UCSD-AML1 (cell line): ENCODE data around the gene IGLL5.
"Not testable (repeated sequence)": the region's sequence is repeated elsewhere in the genome, so short reads cannot be mapped to it uniquely, and the experiment has no call there.

Source experiments
- DNase-seq: peaks from one replicate; lab custom pipeline; 2025; ENCODE audit not compliant: unreplicated experiment; lab: John Stamatoyannopoulos, UW

IGLL5 gene

DNA sequence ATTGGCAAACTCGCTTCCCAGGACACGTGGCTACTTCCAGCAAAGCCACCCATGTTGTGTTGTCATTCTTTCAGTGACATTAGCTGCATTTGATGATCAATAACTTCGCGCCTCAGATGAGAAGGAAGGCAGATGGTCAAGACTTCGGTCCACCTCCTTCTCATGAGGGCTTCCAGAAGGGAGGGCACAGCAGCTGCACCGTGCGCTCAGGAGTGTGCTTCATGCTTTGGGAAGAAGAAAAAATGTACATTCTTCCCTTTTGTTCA lies 25.3 kb downstream of the IGLL5 start:
- DNase-seq = no peak

DNA sequence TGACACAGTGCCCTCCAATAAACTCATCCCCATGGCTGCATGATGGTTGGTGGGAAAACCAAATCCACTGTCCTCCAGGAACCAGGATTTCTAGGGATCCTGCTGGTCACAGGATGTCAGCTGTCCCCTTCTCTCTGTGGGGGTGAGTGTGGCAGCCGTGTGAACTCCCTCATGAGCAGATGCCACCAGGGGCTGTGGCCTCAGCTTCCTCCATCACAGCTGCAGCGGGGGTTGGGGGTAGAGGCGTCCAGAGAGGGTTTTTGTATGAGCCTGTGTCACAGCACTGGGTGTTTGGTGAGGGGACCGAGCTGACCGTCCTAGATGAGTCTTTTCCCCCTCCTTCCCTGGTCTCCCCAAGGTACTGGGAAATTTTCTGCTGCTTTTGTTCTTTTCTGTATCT lies 26.4 kb downstream of the IGLL5 start:
- DNase-seq = no peak

DNA sequence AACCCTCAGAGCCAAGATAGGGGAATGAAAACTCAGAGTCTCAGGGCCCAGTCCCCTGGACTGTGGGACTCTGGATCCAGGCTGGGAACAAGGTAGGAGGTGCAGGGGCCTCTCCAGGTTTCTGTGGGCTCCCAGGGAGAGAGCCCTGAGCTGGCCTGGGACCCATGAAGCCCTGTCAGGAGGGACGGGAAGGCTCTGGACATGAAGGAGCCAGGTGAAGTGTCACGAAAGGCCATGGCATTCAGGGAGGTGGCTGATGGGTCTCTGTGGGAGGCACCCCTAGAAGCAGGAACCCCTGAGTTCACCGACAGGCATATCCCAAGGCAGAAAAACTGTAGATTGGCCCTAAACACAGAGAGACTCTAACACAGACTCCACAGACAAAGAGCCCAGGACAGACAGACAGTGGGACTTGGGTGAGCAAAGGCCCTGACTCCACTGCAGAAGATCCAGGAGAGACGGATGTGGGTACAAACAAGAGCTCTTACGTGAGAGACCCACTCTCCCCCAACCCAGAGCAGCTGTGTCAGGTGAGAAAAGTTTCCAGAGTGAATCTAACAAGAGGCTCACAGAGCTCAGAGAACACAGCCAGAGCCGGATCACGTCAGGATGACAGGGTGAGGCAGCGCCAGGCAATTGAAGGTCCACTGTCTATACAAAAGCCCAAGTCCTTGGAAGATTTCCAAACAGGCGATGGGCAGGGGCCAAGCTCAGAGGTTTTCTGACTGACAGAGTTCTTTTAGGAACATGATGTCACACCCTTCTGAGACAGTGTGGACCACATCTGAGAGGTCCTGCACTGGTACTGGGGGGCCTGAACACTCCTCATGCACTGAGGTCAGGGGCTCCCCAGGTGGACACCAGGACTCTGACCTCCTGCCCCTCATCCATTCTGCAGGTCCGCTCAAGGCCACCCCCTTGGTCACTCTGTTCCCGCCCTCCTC lies 27.4 kb downstream of the IGLL5 start:
- DNase-seq = no peak

DNA sequence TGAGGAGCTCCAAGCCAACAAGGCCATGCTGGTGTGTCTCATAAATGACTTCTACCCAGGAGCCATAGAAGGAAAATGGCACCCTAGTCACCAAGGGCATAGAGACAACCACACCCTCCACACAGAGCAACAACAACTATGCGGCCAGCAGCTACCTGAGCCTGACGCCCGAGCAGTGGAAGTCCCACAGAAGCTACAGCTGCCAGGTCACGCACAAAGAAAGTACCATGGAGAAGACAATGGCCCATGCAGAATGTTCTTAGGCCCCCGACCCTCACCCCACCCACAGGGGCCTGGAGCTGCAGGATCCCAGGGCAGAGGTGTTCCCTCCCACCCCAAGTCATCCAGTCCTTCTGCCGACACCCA lies 28.0 kb downstream of the IGLL5 start:
- DNase-seq = no peak

DNA sequence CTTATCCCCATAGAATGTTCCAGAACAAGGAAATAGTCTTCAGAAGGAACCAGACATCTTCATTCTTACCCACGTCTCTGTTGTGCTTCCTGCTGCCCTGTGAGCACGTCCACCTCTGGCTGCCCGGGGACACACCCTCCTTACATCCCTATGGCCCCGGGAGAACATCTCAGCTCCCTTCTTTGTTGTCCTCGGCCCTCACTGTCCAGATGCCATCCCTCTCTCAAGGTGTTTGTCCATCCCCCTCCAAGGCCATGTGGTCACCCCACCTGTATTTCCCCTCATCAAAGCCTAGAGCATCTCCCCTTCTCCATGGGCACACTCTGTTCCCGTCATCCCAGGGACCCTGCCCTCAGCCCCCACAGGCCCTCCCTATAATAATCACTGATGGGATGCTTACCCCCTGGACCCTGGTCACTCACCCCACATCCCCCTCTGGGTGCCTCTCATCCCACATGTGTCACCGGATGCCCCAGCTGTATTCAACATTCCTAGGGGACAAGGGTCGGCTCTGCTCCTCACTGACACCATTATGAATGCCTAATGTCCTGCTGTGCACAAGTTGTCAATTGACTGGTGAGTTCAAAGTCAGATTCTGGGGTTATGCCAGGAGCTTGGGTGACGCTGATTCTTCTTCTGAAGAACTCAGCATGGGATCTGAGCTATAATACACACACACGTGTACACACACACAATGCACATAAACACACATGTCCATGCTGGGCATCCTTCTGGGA lies 28.8 kb downstream of the IGLL5 start:
- DNase-seq = no peak

DNA sequence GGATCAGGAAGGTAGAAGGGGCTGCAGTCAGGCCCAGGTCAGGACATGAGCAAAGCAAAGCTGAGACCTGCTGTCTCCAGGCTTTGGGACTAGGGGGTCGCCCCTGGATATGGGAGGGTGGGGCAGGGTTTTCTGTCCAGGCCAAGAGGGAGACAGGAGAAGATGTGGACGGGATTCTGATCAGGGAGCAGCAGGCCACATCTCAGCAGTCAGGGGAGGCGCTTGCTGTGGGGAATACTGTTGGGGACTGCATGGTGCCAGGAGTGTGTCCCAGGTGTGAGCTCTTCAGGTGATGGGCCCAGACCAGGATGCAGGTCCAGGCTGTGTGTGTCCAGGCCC lies 29.3 kb downstream of the IGLL5 start:
- no peak for DNase-seq

DNA sequence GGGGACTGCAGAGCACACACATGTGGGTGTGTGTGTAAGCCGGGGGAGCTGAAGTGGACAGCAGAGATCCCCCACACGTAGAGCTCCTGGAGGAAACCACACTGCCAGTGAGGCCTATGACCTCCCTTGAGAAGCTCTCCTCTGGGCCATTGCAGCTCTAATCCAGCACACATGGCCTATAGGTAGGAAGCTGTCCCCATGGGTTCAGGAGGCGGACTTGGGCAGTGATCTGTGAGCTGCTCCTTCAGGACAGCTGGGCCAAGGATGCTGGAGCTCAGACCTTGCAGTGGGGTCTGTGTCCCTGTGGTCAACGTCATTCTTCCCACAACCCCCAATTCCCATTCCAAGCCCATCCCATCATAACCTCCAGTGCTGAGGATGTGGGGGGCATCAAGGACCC lies 29.8 kb downstream of the IGLL5 start:
- DNase-seq = no peak

DNA sequence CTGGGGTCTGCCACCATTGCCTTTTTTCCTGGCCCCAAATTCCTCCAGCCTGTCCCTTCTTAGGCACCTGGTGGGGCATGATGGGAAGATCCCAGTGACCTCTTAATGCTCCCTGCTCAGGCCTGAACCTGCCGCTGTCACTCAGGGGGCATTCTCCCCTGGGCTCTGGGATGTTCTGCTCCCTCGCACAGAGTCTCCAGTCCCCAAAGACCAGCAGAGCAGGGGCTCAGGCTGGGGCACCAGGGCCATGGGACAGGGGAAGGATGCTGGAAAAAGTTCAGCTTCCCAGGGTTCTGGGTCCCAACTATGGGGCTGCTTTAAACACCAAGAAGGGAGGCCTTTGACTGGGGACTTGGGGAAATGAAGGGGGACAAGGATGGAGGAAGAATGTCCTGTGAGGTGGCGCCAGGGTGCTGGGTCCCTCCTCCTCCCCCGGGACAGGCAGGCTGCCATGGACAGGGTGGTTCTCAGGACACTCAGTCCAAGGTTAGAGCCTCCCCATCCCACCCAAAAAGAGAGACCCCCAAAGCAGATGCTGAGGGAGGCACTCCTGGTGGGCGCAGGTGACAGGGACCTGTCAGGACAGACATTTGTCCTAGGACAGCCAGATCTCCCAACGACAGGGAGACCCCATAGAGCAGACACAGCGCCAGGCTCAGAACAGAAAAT lies 30.8 kb downstream of the IGLL5 start:
- no peak for DNase-seq

DNA sequence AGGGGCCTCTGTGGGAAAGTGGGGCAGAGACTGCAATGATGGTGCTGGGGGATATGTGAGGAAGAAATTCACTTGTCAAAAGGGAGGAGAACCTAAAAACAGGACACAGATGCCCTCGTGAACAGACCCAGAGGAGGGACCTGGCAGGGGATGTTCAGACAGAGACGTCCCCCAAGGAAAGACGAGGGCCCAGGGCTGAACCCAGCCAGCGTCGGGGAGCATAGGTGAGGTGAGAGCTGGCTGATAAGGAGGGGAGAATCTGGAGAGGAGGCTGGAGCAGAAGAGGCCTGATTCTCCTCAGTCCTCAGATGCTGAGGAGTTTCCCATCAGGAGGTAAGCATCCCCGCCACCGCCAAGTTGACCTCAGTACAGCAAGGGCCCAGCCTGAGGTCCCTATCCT lies 31.4 kb downstream of the IGLL5 start:
- DNase-seq = no peak

DNA sequence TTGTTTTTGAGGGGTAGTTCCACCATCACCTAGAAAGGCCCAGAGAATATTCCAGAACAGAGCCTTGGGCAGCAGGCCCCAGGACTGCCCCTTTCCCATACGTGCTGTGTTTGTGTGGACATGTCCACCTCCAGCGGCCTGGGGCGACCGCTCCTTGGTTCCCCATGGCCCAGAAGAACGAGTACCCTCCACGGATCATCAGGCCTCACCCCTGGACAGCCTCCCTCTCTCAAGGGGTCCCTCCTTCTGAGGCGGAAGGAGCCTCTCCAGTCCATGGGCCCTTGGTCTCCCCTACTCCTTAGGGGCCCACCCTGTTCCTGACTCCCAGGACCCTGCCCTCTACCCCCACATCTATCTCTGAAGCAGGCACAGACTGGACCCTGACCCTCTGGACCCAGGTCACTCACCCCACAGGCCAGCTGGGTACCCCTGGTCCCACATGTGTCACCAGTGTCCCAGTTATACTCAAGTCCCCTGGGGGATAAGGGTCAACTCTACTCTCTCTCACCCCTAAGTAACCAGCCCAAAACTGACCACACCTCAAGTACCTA lies 32.6 kb downstream of the IGLL5 start:
- no peak for DNase-seq

DNA sequence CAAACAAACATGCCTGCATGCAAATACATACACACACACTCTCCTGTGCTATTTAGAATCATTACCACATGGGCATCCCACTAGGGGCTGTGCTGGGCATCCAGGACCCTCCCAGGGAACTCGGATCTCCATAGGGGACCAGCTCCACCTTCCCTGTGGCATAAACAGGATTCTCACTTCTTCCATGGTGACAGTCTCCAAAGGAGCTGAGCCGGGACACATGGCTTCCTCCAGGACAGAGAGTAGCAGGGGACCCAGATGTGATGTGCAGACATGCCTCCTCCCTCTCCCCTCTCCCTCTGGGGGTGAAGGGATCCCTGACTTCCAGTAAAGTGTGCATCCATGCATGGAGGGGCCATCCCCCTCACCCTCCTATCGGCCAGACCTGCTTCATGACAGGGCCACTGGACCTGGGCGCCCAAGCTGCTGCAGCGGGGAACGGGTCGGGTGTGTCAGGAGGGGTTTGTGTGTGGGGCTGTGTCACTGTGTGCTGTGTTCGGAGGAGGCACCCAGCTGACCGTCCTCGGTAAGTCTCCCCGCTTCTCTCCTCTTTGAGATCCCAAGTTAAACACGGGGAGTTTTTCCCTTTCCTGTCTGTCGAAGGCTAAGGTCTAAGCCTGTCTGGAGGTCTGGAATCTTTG lies 33.4 kb downstream of the IGLL5 start:
- no peak for DNase-seq

DNA sequence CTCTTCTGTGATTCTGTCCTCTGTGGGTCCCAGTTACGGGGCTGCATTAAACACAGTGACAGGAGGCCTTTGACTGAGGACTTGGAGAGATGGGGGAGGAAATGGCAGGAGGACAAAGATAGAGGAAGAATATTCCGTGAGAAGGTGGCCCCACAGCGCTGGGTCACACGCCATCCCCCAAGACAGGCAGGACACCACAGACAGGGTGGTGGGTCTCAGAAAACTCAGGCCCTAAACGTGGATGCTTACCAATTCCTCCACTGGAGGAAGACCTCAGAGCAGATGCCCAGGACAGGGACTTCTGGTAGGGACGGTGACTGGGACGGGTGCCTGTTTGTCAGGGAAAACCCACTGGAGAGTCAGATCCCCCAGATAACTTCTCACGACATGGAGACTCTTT lies 34.0 kb downstream of the IGLL5 start:
- DNase-seq = no peak

DNA sequence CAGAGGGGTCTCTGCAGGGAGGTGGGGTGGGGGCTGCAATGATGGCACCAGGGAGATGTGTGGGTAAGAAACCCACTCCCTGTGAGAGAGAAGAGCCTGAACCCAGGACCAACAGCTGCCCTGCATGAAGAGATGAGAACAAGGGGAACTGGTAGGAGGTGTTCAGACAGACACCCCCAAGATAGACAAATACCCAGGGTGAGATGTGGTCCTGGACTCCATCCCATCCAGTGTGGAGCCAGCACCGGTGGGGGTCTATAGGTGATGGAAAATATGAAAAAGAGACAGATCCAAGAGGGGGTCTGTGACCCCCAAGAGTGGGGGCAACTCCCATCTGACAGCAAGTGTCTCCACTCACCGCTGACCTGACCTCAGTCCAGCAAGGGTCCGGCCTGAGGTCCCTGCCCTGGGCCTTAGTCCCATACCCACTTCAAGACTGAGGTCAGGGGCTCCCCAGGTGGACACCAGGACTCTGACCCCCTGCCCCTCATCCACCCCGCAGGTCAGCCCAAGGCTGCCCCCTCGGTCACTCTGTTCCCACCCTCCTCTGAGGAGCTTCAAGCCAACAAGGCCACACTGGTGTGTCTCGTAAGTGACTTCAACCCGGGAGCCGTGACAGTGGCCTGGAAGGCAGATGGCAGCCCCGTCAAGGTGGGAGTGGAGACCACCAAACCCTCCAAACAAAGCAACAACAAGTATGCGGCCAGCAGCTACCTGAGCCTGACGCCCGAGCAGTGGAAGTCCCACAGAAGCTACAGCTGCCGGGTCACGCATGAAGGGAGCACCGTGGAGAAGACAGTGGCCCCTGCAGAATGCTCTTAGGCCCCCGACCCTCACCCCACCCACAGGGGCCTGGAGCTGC lies 34.7 kb downstream of the IGLL5 start:
- not testable (repeated sequence) for DNase-seq

DNA sequence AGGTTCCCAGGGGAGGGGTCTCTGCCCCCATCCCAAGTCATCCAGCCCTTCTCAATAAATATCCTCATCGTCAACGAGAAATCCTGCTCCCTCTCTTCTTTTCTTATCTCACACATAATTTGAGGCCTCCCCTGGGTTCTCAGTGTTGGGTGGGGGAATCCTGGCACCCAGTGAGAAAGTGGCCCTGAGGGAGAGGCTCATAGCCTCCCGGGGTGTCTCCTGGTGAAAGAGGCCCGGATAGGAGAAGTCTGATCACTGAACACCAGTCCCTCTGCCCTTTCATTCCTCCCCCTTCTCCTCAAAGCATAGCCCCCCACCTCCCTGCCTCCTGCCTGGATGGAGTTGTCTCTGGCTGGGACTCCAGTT lies 35.3 kb downstream of the IGLL5 start:
- DNase-seq = no peak

DNA sequence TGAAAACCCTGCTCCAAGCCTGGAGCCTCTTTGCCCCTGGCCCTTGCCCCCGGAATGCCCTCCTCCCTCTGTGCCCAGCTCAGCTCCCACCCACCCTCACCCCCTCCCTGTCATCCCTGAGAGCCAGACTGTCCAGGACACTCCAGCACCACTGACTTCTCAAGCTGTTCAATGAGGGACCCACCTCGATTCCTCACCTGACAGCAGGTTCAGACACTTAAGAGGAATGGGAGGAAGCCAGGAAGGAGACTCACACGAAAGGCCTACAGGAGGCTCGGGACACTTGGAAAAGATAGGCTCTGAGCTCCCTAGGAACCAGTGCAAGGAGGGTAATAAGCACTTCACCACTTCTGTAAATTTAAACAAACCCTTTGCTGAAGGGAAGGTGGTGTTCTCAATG lies 35.8 kb downstream of the IGLL5 start:
- DNase-seq = no peak

DNA sequence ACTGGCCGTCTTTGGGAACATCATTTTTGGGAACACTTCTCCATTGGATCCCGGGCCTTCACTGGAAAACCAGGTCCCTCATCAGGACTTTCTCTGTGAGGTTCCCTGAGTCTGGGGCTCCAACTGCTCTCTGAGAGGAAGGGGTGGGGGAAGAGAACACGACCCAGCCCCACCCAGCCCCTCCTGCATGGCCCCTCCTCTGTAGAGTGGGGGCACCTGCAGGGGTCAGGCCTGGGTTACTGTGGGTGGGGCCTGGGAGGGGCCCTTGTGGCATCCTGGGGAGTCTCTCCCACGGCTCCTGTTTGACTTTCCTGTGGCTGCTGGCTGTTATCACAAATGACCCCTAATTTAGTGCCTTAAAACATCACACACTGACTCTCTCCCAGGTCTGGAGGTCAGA lies 36.3 kb downstream of the IGLL5 start:
- no peak for DNase-seq

DNA sequence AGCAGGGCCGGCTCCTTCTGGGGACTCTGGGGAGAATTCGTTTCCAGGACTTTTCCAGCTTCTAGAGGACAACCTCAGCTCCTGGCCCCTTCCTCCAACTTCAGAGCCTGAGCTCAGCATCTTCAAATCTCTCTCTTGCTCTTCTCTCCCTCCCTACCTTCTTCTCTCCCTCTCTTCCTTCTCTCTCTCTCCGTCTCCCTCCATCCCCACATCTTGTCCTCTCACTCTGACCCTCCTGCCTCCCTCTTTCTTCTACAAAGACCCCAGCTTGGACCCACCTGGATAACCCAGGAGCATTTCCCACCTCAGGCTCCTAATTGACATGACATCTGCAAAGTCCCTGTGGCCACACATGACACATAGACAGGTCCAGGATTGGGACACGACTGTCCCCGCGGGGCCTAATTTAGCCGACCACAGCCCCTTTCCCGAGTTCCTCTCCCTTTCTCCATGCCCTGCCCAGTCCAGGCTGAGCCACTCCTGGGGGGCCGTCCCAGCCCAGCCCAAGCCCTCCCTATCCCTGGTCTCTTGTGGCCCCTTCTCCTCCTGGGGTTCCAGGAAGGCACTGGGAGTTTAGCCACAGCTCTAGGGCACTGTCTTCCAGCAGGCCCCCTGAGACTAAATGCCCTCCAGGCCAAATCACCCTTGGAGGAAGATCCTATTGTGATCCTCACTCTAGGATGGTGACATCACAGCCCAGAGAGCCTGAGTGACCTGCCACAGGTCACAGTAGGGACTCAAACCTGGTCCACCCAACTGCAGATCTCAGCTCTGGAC lies 36.9 kb downstream of the IGLL5 start:
- DNase-seq = no peak

DNA sequence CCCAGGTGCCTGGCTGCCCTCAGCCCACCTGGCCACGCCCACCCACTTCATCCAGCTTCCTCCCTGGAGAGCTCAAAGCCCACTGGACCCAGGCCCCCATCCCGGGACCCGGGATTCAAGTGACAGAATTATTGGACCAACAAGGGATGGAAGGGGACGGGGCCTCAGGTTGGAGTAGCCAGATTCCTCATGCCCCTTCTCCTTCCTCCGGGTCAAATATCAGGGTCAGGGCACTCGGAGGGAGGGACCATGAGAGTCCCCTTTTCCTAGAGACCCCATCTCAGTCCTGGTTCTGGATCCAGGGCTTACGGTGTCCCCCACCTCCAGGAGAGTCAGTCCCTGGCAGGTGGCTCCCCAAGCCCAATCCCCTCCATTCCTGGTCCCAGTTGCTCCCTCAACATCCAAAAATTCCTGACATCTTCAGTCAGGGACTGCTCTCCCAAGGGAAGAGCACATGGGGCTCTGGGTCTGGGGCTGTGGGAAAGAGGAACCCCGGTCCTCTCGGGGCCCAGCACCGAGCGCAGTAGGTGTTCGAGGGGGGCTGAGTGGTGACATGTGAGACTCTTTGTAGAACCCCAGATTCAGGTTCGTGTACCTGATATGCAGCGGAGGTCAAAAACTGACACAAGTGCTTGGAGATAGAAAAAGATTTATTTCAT lies 37.7 kb downstream of the IGLL5 start:
- no peak for DNase-seq

DNA sequence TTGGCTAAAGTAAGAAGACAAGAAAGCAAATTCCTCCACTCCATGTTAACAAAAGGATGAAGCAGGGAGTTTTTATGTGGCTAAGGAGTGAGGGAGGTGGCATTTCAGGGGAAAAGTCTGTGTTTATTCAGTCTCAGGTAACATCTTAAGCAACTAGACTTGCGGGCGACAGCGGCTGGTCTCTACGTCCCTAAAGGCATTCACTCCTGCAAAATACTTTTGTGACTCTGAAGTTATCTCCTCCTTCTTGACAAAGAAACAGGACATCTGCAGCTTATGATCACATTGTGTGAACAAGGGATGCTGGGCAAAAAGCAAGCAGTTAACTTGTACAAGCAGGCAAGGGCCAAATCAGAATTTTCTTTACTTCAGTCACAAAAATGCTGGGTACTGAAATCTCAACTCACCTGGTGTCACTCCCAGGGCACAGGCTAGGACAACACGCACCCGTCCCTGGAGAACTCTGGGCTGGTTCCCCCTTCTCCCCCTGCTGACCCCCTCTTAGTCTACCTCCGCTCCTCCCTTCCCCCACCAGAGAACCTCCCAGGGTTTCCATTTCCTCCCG lies 38.3 kb downstream of the IGLL5 start:
- DNase-seq = no peak
